DMS79 (cell line): ENCODE results near the gene SRL.
"Not testable (repeated sequence)": the region's sequence is repeated elsewhere in the genome, so short reads cannot be mapped to it uniquely, and the experiment has no call there.

Experiments used
- DNase-seq: peaks from one replicate; lab custom pipeline; 2025; lab: John Stamatoyannopoulos, UW

Gene SRL

GRCh38 chr16:4159726-4160125 lies 82.2 kb downstream of the SRL start:
- DNase-seq, result no peak

GRCh38 chr16:4158143-4159093 lies 83.5 kb downstream of the SRL start:
- no peak for DNase-seq

DNA sequence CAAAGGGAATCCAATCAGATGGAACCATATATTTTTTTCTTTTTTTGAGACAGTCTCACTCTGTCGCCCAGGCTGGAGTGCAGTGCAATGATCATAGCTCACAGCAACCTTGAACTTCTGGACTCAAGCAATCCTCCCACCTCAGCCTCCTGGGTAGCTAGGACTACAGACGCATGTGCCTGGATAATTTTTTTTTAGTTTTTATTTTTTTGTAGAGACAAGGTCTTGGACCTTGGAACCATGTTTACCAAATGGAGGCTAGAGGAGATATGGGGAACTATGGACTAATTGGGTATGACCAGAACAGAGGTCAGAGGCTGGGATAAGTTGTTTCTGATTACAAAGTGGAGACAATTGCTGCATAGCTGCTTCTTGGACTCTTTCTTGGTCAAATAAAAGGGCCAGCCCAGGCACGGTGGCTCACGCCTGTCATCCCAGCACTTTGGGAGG lies 84.5 kb downstream of the SRL start:
- no peak for DNase-seq

GRCh38 chr16:4156503-4156902 lies 85.4 kb downstream of the SRL start:
- not testable (repeated sequence) for DNase-seq

GRCh38 chr16:4153364-4153763 lies 88.5 kb downstream of the SRL start:
- DNase-seq, result not testable (repeated sequence)

GRCh38 chr16:4152267-4152666 lies 89.6 kb downstream of the SRL start:
- no peak for DNase-seq

GRCh38 chr16:4147236-4147635 lies 94.6 kb downstream of the SRL start:
- DNase-seq, result no peak

DNA sequence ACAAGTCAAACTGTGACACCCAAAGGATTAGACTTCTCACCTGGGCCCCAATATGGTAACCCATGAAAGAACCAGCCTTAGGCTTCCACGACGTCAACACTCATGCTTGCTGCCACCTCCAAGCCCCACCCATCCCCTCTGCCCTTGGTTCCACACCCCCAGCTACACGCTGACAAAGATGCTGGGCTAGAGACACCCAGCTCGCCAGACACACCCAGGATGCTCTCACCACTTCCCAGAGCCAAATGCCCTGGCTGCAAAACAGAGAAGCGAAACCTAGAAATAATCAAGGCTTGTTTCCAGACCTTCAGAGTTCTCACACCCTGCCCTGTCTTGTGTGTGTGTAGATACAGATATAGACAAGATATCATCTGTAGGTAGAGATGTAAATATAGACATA lies 99.6 kb downstream of the SRL start:
- DNase-seq, result no peak

GRCh38 chr16:4141604-4142003 lies 100.3 kb downstream of the SRL start:
- DNase-seq, result no peak

DNA sequence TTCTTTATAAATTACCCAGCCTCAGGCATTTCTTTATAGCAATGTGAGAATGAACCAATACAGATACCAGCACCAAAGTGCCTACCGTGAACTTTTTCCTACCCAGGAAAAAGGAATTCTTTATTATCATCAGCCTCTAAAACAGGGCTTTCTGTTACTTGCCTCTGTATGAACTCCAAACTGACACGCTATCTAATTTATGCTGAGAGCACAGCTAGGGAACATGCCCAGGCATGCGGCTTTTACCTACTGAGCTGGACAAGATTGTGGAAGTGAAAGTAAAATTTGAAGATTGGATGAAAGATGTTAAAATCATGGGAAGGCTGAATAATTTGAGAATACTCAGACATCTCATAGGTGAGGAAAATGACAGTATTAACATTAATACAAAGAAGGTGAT lies 101.2 kb downstream of the SRL start:
- DNase-seq, result peak; percentile 17

- DNase-seq, result no peak
Measured at GRCh38 chr16:4139968-4140367, 101.9 kb downstream of the SRL start.
